ENCODE data around the gene PPP2R5D. TPM values are rescaled to one million over a fixed set of nuclear protein-coding genes. Genes with fewer than 3 reads are reported as not detected.

Gene PPP2R5D
- total RNA-seq, 1 donor from 2014 or later = 26.8 TPM

DNA sequence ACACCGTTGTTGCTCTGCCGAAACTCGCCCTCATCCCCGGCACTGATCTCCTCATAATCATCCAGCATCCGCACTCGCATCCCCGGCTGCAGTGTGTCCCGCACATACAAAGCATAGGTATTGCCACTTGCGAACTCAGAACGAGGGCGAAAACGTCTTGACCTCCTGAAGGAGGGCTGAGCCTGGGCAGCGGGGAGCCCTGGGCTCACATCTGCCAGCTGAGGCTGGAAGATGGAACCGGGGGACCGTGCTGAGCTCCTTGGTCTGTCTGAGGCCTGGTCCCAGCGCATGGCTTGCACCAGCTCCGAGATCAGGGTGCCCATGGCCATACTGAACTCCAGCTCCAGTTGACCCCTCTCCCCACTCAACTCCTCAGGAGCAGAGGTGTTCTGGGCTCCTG, 66.6 kb downstream of the PPP2R5D start:
- TF ChIP-seq, protein P1, sequence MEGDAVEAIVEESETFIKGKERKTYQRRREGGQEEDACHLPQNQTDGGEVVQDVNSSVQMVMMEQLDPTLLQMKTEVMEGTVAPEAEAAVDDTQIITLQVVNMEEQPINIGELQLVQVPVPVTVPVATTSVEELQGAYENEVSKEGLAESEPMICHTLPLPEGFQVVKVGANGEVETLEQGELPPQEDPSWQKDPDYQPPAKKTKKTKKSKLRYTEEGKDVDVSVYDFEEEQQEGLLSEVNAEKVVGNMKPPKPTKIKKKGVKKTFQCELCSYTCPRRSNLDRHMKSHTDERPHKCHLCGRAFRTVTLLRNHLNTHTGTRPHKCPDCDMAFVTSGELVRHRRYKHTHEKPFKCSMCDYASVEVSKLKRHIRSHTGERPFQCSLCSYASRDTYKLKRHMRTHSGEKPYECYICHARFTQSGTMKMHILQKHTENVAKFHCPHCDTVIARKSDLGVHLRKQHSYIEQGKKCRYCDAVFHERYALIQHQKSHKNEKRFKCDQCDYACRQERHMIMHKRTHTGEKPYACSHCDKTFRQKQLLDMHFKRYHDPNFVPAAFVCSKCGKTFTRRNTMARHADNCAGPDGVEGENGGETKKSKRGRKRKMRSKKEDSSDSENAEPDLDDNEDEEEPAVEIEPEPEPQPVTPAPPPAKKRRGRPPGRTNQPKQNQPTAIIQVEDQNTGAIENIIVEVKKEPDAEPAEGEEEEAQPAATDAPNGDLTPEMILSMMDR (IDR thresholded peaks at IDR 0.05) = no peak
- Mint-ChIP-seq H3K27me3 (no peaks in the 10 kb centered on the region), H3K9me3 (no peaks in the 10 kb centered on the region), H3K27ac (no peak overlapping the region), H3K36me3 (ENCODE audit: low read depth) (peaks cover 59% of the 10 kb centered on the region), H3K4me3 (no peak overlapping the region), H3K4me1 (peaks cover 28% of the 10 kb centered on the region)
- intact Hi-C loops (cut with micrococcal nuclease) = loop anchor here (10.0 kb wide), 2 partner anchors 174 to 314 kb away; partner anchors contain the start of genes DNPH1 and ZNF318
- CTCF ChIA-PET = no interaction called here
- ATAC-seq (ENCODE audit: low read depth) (no peak), DNase-seq (no peak)
- POLR2A ChIA-PET = interaction anchor here (0.6 kb wide), 1 partner anchor 313 kb away, joined by 4 read pairs; no protein-coding TSS in a partner anchor

DNA sequence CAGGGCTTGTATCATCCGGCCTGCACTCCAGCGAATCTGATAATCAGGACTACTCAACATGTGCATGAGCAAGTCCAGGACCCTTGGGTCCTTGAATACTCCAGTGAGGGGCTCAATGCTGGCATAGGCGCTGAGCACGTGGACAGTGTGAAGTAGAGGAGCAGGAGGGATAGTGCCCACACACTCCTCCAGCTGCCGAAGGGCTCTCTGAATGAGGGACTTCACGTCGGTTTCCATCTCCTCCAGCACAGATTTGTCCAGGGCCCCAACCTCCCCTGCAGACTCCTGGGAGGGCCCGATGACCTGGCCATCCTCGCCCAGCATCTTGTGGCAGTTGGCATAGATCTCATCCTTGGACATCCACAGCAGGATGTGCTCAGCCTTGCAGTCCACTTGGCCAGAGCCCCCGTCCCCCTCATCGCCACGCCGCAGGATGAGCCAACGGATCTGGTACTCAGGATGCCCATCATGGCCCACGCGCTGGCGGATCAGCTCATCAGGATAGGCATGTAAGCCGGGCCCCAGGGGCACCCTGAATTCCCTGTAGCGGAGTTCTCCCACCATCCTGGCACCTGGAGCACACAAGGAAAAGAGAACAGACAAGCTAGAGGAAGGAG, 68.0 kb downstream of the PPP2R5D start:
- H3K9me3 Mint-ChIP-seq = no peaks in the 10 kb centered on the region
- peak overlapping the region; percentile 90 for H3K27ac Mint-ChIP-seq
- H3K27me3 Mint-ChIP-seq = no peaks in the 10 kb centered on the region
- H3K4me1 Mint-ChIP-seq = peaks cover 28% of the 10 kb centered on the region
- ChIA-PET POLR2A (interaction anchor here (2.1 to 3.6 kb wide), 2 partner anchors 31 to 119 kb away, joined by 7 to 37 read pairs; partner anchors contain the start of gene RRP36), CTCF (no interaction called here)
- TF ChIP-seq, protein P1 (IDR thresholded peaks at IDR 0.05) = no peak
- peak overlapping the region; percentile 90 for H3K4me3 Mint-ChIP-seq
- peaks cover 54% of the 10 kb centered on the region for H3K36me3 Mint-ChIP-seq (ENCODE audit: low read depth)
- ATAC-seq (ENCODE audit: low read depth) = no peak
- DNase-seq = no peak
- intact Hi-C loops (cut with micrococcal nuclease) = loop anchor here (10.0 kb wide), 2 partner anchors 172 to 312 kb away; partner anchors contain the start of genes DNPH1 and ZNF318

DNA sequence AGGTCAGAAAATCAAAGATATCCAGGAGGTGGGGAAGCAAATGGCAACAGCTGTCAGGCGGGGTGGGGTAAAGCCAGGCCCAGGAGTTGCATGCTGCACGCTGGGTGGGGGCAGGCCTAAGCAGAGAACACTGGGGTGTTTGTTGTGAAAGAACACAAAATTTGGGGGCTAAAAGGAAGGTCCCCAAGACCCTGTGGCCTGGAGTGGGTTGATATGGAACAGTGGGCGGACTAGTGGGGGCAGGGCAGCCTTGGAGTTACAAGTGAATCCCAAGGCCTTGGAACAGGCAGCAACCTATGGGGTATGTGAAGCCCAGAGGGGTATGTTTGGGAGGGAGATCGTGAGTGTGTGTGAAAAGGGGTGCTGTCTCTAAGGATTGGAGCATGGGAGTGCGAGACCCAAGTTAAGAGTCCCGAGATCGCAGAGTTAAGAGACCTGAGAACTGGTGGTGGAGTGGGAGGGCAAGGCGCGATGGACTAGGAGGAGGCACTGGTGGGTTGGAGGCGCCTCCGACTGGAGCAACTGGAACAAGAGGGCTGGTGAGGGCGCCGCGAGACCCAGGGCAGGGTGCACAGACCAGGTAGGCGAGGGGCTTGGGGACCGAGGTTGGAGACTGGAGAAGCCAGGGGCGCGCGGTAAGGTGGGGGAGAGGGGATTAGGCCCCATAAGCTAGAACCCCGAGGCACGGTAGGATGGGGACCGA, 68.6 kb downstream of the PPP2R5D start:
- Mint-ChIP-seq H3K36me3 (ENCODE audit: low read depth) (peaks cover 55% of the 10 kb centered on the region), H3K27ac (peak overlapping the region; percentile 90), H3K9me3 (no peaks in the 10 kb centered on the region), H3K27me3 (no peaks in the 10 kb centered on the region), H3K4me3 (peak overlapping the region; percentile 90), H3K4me1 (peaks cover 30% of the 10 kb centered on the region)
- ATAC-seq (ENCODE audit: low read depth) (no peak), DNase-seq (peak; percentile 23)
- CTCF ChIA-PET = interaction anchor here (1.0 kb wide), 1 partner anchor 153 kb away, joined by 3 read pairs; no protein-coding TSS in a partner anchor
- POLR2A ChIA-PET = interaction anchor here (0.6 to 3.6 kb wide), 9 partner anchors 31 to 828 kb away, joined by 3 to 43 read pairs (median 4); partner anchors contain the start of genes CNPY3, KLHDC3, MEA1 and PEX6
- TF ChIP-seq, protein P1 (IDR thresholded peaks at IDR 0.05) = no peak
- intact Hi-C loops (cut with micrococcal nuclease) = loop anchor here (1.0 to 10.0 kb wide), 5 partner anchors 32 to 312 kb away; partner anchors contain the start of genes CNPY3, DNPH1, KLHDC3 and RRP36

DNA sequence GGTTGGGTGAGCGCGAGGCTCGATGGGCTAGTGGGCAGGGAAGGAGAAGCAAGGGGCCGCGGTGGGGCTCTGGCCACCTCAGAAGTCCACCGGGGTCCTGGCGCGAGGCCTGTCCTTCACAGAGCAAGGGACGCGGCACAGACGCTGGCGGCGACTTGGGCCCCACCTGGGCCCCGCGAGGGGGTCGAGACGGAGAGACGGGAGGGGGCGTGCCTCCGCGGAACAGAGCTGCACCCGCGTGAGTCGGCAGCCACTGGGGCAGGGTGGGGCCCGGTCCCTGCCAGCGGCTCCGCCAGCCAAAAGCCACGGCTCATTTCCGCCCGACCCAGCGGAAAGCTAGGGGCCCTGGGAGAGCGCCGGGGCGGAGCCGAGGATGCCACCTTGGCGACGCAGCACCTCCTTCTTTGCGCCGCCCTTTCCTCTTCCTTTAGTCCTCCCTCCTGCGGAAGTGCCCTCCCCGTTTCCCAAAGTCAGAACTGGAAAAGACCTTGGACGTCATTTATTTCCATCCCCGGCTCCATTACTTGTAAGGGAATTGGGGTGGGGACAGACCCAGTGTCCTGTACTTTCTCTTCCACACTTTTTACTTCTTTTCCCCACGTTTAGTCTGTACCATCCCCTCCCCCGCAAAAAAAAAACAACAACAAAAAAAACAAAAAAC, 69.3 kb downstream of the PPP2R5D start, which contains the start of gene CUL7:
Gene CUL7 (minus strand): TSS at position 307 of the 661 bp plus-strand sequence. CDS start 1,063 bp downstream, outside the sequence.
- Mint-ChIP-seq H3K36me3 (ENCODE audit: low read depth) (peaks cover 57% of the 10 kb centered on the region), H3K27me3 (no peaks in the 10 kb centered on the region), H3K9me3 (no peaks in the 10 kb centered on the region), H3K4me1 (peaks cover 37% of the 10 kb centered on the region), H3K27ac (peak within 1 kb of the TSS; percentile 90), H3K4me3 (peak within 1 kb of the TSS; percentile 90)
- peak; percentile 99 for ATAC-seq (ENCODE audit: low read depth)
- CTCF ChIA-PET = interaction anchor here (1.0 kb wide), 1 partner anchor 154 kb away, joined by 3 read pairs; no protein-coding TSS in a partner anchor
- POLR2A ChIA-PET = interaction anchor here (0.5 to 3.6 kb wide), 25 partner anchors 24 to 829 kb away, joined by 3 to 43 read pairs (median 4); partner anchors contain the start of genes CNPY3, KLHDC3, MEA1 and PEX6
- TF ChIP-seq, protein P1 (IDR thresholded peaks at IDR 0.05) = no peak
- DNase-seq = peak; percentile 81
- intact Hi-C loops (cut with micrococcal nuclease) = loop anchor here (1.0 to 10.0 kb wide), 5 partner anchors 32 to 311 kb away; partner anchors contain the start of genes CNPY3, DNPH1, KLHDC3 and RRP36

All from activated B cell treated with CpG ODN at 0.5 μM for 24 hours (primary cell).